ENCODE data around the gene TIGD1.

- TF ChIP-seq CTCF (conservative IDR thresholded peaks at IDR 0.05; ENCODE audit: low read length): no peak
- no peak for TF ChIP-seq EZH2phosphoT487 (IDR thresholded peaks at IDR 0.05; ENCODE audit: borderline replicate concordance, low read depth, low read length)
Observed at GRCh38 chr2:232519581-232520438, 30.5 kb downstream of the TIGD1 start, which contains the start of gene PRSS56.
